Jurkat, Clone E6-1 (cell line): ENCODE measurements around the gene CACNA1I.

ENCODE experiments used
- DNase-seq: peaks from one replicate; pipeline ENCODE4 v3.0.0-alpha.2; 2011; ENCODE audit warnings: low read depth, low spot score
- H3K4me3 ChIP-seq: 2 replicates; pipeline ENCODE4 v1.5.1; 2011; ENCODE audit warnings: mild to moderate bottlenecking, low read length, control low read depth, moderate library complexity

Gene CACNA1I

DNA sequence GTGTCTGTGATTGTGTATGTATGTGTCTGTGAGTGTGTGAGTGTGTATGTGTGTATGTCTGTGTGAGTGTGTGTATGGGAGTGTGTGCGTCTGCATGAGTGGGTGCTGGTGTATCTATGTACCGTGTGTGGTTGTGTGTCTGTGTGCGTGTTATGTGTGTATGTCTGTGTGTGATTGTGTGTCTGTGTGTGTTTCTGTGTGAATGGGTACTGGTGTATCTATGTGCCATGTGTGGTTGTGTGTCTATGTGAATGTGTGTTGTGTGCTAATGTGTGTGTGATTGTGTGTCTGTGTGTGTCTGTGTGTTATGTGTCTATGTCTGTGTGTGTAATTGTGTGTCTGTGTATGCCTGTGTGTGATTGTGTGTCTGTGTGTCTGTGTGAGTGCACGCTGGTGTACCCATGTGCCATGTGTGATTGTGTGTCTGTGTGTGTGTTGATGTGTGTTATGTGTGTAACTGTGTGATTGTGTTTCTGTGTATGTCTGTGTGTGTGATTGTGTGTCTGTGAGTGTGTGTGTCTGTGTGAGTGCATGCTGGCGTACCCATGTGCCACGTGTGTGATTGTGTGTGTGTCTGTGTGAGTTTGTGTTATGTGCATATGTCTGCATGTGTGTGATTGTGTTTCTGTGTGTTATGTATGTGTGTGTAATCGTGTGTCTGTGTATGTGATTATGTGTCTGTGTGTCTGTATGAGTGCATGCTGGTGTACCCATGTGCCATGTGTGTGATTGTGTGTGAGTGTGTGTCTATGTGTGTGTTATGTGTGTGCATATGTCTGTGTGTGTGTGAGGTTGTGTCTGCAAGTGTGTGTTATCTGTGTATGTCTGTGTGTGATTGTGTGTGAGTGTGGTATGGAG is 6.8 kb upstream of the CACNA1I start:
- DNase-seq = no peak
- no peak overlapping the region for H3K4me3 ChIP-seq

DNA sequence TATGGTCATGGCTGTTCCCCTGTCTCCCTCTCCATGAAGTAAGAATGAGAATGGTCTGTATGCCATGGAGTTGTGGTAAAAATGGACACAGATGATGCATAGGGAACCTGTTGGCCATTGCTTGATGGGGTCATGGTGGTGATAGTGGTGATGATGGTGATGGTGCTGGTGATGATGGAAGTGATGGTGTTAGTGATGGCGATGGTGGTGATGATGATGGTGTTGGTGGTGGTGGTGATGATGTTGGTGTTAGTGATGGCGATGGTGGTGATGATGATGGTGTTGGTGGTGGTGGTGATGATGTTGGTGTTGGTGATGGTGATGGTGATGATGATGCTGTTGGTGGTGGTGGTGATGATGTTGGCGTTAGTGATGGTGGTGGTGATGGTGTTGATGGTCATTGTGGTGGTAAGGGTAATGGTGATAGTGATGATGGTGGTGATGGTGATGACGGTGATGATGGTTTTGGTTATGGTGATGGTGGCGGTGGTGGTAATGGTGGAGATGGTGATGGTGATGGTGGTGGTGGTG is 5.1 kb upstream of the CACNA1I start:
- H3K4me3 ChIP-seq = no peak overlapping the region

DNA sequence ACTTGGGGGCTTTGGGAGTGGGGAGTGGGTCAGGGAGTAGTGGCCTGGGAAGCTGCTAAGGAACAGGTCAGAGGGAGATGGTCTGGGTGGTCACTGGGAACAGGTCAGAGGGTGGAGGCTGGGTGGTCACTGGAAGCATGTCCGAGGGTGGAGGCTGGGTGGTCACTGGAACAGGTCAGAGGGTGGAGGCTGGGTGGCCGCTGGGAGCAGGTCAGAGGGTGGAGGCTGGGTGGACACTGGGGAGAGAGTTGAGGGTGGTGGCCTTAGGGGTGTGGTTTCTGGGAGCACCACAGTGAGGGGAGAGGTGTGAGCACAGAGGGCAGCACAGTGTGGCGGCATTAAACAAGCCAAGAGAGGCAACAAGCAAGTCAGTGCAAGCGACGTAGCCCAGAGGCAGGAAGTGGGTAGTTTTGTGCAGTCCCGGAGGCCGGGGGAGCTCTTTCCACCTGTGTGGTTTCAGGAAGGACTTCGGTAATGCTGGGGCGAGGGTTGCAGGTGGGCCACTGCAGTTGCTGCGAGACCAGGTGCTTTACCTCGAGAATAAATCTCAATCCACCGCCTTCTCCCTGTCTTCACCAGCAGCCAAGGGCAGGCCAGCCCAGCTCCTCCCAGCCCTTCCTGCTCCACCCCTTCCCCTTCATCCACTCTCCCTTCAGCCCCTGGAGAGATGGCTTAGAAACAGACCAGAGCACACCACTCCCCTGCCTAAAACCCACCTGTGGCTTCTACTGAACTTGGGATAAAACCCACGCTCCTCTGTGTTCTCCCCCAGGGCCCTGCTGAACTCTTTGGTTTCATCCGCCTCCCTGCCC is 3.2 kb upstream of the CACNA1I start:
- peak overlapping the region; percentile 19; the same call in 1 of the 2 replicates for H3K4me3 ChIP-seq
- peak; percentile 86 for DNase-seq

More for the DNA sequence above, 5.1 kb upstream of the CACNA1I start:
- DNase-seq = no peak

DNA sequence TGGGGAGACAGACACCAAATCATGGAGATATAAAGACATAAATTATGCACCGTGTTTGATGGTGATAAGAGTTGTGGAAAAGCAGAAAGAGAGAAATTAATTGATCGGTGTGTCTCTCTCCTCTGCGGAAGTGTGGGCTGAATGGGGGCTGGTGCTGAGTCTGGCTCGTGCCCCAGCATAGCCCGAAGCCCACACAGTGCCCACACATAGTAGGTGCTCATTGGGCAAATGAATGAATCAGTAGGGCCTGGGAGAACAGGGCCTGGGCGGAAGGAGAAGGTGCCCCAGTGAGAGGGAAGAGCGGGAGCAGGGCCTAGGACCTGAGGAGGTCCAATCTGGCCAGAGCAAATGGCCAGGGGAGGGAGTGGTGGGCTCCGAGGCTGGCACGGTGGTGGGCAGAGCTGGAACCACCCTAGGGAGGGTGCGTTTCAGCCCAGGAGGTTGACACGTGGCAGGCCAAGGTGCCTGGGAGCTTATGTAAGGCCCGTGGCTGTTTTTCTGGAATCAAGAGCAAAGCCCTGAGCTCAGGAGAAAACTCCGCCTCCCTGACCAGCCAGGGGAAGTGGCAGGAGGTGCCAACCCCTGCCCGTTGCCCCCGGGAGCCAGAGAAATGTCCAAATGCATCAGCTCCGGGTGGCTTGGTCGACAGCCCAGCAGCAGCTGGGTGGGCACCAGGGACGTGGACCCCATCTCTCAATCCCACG is 2.1 kb upstream of the CACNA1I start:
- DNase-seq = no peak

DNA sequence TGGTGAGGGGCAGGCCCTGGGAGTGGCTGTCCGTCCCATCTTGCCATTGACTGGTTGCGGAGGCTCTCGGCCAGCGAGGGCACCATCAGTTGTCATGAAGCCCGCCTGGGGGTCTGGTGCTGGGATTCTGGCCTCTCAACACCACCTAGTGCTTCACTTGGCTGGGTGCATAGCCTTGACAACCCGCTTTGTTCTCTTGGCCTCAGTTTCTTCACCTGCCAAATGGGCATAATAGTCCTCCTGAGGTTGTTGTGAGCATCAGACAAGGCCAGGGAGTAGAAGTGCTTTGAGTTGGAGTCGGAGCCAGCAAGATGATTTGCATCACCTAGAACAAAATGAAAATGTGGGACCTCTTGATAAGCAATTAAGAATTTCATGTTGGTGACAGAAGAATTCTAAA is 1.5 kb upstream of the CACNA1I start:
- DNase-seq = no peak
- H3K4me3 ChIP-seq = no peak overlapping the region

More for the DNA sequence above, 2.1 kb upstream of the CACNA1I start:
- no peak overlapping the region for H3K4me3 ChIP-seq

GRCh38 chr22:39570226-39570625 is 327 bp upstream of the CACNA1I start:
- DNase-seq = no peak
- H3K4me3 ChIP-seq = no peak overlapping the region

- H3K4me3 ChIP-seq = no peak overlapping the region
- no peak for DNase-seq
Measured at GRCh38 chr22:39571538-39571937, 985 bp downstream of the CACNA1I start.

- DNase-seq = no peak
- H3K4me3 ChIP-seq = no peak overlapping the region
Measured at GRCh38 chr22:39574779-39575551, 4.4 kb downstream of the CACNA1I start.

DNA sequence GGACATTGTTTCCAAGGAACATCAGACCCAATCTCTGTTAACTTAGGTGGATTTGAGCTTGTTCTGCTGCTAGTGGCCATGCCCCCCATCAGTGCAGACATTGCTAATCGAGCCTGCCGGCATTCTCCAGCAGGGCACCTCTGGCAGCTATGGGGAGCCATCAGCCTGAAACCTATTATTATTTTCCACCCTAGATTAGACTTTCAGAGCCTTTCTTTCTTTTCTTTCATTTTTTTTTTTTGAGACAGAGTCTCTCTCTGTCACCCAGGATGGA is 4.9 kb downstream of the CACNA1I start:
- no peak for DNase-seq
- H3K4me3 ChIP-seq = no peak overlapping the region

DNA sequence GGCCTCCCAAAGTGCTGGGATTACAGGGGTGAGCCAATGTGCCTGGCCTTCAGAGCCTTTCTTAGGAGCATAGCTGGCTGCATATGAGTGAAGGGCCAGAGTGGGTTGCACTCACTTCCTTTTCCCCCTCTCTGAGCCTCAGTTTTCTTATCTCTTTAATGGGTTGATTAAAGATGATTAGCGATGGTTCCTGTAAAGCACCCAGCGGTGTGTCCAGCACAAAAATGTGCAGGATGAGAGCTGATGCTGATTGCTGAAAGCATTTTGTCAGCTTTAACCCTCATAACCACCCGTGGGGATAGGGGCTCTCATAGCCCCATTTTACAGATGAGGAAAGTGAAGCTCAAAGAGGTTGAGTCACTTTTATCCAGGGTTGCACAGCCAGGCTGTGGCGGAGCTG is 5.5 kb downstream of the CACNA1I start:
- DNase-seq = no peak
- H3K4me3 ChIP-seq = no peak overlapping the region

GRCh38 chr22:39577366-39577765 is 6.8 kb downstream of the CACNA1I start:
- no peak for DNase-seq
- no peak overlapping the region for H3K4me3 ChIP-seq

DNA sequence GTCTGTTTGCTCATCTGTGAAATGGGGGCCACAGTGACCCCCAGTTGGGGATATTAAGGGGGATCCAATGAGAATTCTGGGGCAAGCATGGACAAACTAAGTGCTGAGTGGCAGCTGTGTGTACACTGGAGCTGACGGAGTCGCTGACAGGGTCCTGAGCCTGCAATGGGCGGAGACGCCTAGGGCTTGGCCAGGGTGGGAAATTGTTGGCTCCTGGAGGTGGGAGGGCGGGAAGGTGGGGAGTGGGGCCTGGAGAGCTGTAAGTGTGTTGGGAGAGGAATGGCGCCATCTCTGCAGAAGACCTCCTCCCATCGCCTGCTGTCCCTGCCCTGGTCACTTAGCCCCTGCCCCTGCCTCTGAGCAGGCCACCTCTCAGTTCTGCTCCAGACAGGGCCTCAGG is 7.3 kb downstream of the CACNA1I start:
- H3K4me3 ChIP-seq = no peak overlapping the region
- DNase-seq = no peak

- DNase-seq = no peak
Measured at GRCh38 chr22:39580006-39580441, 9.5 kb downstream of the CACNA1I start.

DNA sequence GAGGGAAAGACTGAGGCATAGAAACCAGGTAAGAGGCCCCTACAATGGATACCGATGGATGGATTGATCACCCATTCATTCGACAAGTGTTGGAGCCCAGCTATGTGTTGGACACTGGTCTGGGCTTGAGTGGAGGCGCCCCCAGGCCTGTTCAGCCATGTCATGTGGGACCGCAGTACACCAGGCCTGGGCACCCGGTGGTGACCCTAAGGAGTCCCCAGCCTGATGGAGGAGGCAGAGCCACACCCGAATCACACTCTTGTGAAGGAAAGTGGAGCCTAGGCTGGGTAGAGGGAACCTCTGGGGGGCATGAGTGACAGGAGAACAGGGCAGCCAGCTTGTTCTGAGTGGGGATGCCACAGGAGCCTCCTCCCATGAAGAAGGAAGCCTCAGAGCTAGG is 10.2 kb downstream of the CACNA1I start:
- no peak overlapping the region for H3K4me3 ChIP-seq
- DNase-seq = no peak

More at GRCh38 chr22:39580006-39580441, 9.5 kb downstream of the CACNA1I start:
- H3K4me3 ChIP-seq = no peak overlapping the region

DNA sequence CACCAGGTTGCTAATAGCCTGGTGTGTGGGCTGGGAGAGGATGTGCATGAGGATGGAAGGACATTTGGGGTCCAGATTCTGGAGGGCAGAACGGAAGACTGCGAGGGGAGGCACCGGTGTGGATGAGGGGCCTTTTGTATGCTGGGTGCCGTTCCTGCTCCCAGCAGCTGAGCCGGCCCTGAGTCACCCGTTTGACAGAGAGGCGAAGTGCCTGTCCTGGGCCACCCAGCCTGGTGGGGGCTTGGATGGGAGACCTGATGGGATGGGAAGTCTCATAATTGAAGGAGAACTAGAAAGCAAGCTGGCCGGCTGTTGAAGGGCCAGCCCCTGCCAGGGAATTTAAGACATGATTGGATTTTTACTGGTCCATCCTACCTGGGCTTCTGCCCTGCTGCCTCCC is 10.8 kb downstream of the CACNA1I start:
- no peak overlapping the region for H3K4me3 ChIP-seq
- DNase-seq = no peak

- no peak for DNase-seq
- no peak overlapping the region for H3K4me3 ChIP-seq
Measured at GRCh38 chr22:39583066-39583667, 12.6 kb downstream of the CACNA1I start.

DNA sequence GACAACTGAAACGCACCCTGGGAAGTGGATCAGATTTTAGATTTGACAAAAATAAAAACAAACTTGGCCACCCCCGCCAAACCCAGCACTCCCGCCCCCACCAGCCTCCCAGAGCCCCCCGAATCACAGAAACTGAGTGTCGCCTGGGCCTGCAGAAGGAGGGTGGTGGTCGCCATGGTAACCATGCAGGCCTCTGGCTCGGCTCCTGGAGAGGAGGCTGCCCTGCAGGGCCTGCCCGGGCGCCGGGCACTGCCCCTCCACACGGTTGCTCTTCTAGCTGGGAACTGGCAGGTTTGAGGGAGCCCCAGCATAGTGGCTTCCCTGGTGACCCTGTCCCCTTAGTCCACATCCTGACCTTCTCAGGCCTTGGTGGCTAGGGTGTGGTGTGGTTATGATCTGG is 19.3 kb downstream of the CACNA1I start:
- no peak overlapping the region for H3K4me3 ChIP-seq
- no peak for DNase-seq
